Measurements from ENCODE around the gene JAZF1. TPM values are rescaled to one million over a fixed set of nuclear protein-coding genes. Genes with fewer than 3 reads are reported as not detected.

Gene JAZF1
- total and polyA plus RNA-seq, 9 of the 15 experiments (the other 6 are each of a cell fraction or from before 2014, with no cell fraction given) = 0.04 to 0.64 (median 0.11) TPM; not detected in 3

DNA sequence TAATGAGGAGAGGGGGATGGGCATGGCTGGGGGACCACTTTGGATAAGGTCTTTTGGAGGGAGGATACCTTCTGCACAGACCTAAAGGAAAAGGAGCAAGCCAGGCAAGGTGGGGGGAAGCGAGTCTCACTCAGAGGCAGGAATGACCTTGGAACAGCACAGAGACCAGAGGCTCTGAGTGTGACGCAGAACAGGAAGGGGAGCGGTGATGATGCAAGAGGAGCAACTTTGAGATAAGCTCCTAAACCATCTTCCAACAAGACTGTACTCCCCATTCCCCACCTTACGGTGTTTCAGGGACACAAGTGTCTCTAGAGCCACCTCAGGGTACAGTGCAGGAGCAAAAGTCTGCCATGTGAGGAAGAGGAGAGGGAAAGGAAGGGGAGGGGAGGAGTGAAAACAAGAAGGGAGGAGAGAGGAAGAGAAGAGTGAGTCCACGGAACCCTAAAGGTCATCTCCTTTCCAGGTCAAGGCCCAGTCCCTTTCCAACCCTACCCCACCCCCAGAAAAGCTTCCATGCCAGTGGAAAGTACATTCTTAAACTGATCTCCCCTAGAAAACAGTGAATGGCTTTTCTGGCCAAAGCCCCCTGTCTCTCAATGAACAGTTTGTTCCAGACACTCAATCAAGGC is 54.1 kb downstream of the JAZF1 start (continued):
- TF ChIP-seq, protein P1, sequence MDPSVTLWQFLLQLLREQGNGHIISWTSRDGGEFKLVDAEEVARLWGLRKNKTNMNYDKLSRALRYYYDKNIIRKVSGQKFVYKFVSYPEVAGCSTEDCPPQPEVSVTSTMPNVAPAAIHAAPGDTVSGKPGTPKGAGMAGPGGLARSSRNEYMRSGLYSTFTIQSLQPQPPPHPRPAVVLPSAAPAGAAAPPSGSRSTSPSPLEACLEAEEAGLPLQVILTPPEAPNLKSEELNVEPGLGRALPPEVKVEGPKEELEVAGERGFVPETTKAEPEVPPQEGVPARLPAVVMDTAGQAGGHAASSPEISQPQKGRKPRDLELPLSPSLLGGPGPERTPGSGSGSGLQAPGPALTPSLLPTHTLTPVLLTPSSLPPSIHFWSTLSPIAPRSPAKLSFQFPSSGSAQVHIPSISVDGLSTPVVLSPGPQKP (CRISPR knock-in tag; IDR thresholded peaks at IDR 0.05) = no peak
- TF ChIP-seq RAD21 (CRISPR knock-in tag; conservative IDR thresholded peaks at IDR 0.05 in 1 of 2, IDR thresholded peaks at IDR 0.05 in 1 of 2) (peak in 1 of 2 experiments; percentile 20; a peak in 2 of 4 replicates), CBFB (CRISPR knock-in tag; IDR thresholded peaks at IDR 0.05) (no peak), ZKSCAN8 (CRISPR knock-in tag; IDR thresholded peaks at IDR 0.05) (0 out of 2 replicates have a peak, but pooled peaks have one; percentile 17), ZNF165 (CRISPR knock-in tag; IDR thresholded peaks at IDR 0.05; ENCODE audit: borderline replicate concordance) (no peak)
- TF ChIP-seq, protein P2, sequence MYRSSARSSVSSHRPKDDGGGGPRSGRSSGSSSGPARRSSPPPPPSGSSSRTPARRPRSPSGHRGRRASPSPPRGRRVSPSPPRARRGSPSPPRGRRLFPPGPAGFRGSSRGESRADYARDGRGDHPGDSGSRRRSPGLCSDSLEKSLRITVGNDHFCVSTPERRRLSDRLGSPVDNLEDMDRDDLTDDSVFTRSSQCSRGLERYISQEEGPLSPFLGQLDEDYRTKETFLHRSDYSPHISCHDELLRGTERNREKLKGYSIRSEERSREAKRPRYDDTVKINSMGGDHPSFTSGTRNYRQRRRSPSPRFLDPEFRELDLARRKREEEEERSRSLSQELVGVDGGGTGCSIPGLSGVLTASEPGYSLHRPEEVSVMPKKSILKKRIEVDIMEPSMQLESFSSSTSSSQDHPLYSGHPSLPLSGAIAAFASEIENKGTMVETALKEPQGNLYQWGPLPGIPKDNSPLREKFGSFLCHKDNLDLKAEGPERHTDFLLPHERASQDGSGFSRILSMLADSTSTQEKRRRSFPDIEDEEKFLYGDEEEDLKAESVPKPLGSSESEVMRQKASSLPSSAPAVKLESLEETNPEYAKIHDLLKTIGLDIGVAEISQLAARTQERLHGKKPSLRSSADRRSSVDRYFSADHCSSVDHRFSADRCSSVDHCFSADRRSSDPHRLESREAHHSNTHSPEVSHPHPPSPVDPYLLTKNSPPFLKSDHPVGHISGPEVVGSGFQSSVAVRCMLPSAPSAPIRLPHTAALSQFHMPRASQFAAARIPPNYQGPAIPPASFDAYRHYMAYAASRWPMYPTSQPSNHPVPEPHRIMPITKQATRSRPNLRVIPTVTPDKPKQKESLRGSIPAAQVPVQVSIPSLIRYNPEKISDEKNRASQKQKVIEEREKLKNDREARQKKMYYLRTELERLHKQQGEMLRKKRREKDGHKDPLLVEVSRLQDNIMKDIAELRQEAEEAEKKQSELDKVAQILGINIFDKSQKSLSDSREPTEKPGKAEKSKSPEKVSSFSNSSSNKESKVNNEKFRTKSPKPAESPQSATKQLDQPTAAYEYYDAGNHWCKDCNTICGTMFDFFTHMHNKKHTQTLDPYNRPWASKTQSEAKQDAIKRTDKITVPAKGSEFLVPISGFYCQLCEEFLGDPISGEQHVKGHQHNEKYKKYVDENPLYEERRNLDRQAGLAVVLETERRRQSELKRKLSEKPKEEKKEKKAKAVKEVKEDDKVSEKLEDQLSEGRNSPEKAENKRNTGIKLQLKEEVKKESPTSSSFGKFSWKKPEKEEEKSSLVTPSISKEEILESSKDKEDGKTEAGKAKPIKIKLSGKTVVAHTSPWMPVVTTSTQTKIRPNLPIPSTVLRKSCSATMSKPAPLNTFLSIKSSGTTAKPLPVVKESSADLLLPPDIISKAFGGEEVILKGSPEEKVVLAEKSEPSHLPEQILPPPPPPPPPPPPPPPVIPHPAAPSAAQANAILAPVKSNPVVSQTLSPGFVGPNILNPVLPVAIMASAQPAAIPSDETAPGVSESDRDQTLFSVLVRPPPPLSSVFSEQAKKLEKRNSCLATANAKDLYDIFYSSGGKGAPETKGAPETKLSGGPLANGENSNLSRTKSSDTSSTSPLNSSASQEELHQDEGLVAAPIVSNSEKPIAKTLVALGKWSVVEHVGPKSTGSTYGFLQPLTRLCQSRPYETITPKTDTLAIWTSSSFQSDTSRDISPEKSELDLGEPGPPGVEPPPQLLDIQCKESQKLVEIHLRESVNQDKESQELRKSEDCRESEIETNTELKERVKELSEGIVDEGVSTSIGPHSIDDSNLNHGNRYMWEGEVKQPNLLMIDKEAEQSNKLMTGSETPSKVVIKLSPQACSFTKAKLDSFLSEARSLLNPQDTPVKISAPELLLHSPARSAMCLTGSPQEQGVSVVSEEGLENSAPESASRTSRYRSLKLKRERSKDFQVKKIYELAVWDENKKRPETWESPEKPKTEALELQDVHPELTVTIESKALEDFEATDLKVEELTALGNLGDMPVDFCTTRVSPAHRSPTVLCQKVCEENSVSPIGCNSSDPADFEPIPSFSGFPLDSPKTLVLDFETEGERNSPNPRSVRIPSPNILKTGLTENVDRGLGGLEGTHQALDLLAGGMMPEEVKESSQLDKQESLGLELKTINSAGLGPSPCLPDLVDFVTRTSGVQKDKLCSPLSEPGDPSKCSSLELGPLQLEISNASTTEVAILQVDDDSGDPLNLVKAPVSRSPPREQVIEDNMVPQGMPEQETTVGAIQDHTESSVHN (IDR thresholded peaks at IDR 0.05; ENCODE audit: borderline replicate concordance in 1 of 2, low read depth in 1 of 2) = no peak
- TF ChIP-seq, protein P3, sequence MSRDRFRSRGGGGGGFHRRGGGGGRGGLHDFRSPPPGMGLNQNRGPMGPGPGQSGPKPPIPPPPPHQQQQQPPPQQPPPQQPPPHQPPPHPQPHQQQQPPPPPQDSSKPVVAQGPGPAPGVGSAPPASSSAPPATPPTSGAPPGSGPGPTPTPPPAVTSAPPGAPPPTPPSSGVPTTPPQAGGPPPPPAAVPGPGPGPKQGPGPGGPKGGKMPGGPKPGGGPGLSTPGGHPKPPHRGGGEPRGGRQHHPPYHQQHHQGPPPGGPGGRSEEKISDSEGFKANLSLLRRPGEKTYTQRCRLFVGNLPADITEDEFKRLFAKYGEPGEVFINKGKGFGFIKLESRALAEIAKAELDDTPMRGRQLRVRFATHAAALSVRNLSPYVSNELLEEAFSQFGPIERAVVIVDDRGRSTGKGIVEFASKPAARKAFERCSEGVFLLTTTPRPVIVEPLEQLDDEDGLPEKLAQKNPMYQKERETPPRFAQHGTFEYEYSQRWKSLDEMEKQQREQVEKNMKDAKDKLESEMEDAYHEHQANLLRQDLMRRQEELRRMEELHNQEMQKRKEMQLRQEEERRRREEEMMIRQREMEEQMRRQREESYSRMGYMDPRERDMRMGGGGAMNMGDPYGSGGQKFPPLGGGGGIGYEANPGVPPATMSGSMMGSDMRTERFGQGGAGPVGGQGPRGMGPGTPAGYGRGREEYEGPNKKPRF (IDR thresholded peaks at IDR 0.05; ENCODE audit: low read depth, low read length) = no peak
- TF ChIP-seq, protein P4, sequence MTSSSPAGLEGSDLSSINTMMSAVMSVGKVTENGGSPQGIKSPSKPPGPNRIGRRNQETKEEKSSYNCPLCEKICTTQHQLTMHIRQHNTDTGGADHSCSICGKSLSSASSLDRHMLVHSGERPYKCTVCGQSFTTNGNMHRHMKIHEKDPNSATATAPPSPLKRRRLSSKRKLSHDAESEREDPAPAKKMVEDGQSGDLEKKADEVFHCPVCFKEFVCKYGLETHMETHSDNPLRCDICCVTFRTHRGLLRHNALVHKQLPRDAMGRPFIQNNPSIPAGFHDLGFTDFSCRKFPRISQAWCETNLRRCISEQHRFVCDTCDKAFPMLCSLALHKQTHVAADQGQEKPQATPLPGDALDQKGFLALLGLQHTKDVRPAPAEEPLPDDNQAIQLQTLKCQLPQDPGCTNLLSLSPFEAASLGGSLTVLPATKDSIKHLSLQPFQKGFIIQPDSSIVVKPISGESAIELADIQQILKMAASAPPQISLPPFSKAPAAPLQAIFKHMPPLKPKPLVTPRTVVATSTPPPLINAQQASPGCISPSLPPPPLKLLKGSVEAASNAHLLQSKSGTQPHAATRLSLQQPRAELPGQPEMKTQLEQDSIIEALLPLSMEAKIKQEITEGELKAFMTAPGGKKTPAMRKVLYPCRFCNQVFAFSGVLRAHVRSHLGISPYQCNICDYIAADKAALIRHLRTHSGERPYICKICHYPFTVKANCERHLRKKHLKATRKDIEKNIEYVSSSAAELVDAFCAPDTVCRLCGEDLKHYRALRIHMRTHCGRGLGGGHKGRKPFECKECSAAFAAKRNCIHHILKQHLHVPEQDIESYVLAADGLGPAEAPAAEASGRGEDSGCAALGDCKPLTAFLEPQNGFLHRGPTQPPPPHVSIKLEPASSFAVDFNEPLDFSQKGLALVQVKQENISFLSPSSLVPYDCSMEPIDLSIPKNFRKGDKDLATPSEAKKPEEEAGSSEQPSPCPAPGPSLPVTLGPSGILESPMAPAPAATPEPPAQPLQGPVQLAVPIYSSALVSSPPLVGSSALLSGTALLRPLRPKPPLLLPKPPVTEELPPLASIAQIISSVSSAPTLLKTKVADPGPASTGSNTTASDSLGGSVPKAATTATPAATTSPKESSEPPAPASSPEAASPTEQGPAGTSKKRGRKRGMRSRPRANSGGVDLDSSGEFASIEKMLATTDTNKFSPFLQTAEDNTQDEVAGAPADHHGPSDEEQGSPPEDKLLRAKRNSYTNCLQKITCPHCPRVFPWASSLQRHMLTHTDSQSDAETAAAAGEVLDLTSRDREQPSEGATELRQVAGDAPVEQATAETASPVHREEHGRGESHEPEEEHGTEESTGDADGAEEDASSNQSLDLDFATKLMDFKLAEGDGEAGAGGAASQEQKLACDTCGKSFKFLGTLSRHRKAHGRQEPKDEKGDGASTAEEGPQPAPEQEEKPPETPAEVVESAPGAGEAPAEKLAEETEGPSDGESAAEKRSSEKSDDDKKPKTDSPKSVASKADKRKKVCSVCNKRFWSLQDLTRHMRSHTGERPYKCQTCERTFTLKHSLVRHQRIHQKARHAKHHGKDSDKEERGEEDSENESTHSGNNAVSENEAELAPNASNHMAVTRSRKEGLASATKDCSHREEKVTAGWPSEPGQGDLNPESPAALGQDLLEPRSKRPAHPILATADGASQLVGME (CRISPR knock-in tag; IDR thresholded peaks at IDR 0.05) = 0 out of 2 replicates have a peak, but pooled peaks have one; percentile 29

All from K562 (cell line).